Upper lobe of right lung (tissue), 1 donor: ENCODE results near the gene RPGRIP1L. TPM values are rescaled to one million over a fixed set of nuclear protein-coding genes. Genes with fewer than 3 reads are reported as not detected.

Source experiments
- ATAC-seq: fragments of 200-7000 bp; cut with Tn5 transposase; one replicate; pipeline ENCODE4 v1.9.1; 2020; ENCODE audit warnings: mild to moderate bottlenecking, moderate library complexity
- DNase-seq: peaks from one replicate; pipeline ENCODE4 v3.0.0-alpha.2; 2020
- H3K27ac ChIP-seq: fragments of 200-600 bp; one replicate; pipeline ENCODE4 v1.8.0; 2022
- H3K27me3 ChIP-seq: fragments of 200-600 bp; one replicate; pipeline ENCODE4 v1.8.0; 2022; ENCODE audit warnings: mild to moderate bottlenecking
- H3K36me3 ChIP-seq: fragments of 200-600 bp; one replicate; pipeline ENCODE4 v1.8.0; 2022
- H3K4me1 ChIP-seq: fragments of 200-600 bp; one replicate; pipeline ENCODE4 v1.8.0; 2022
- H3K4me3 ChIP-seq: fragments of 200-600 bp; one replicate; pipeline ENCODE4 v1.8.0; 2022; ENCODE audit warnings: mild to moderate bottlenecking
- H3K9me3 ChIP-seq: fragments of 200-600 bp; one replicate; pipeline ENCODE4 v1.8.0; 2022
- intact Hi-C: fragments of 100-400 bp; cut with DNase I; formaldehyde crosslinking; loops from one replicate; pipeline ENCODE4 v1.11.0; 2022
- total RNA-seq: library from RNA; stranded (reverse); fragmentation: NEBNext Ultra II Directional; extraction: Animal tissue kit (Norgen Biotek cat#: 25700); gene quantifications from one replicate; pipeline ENCODE4 v1.2.1, GENCODE V29; 2021
- TF ChIP-seq, protein P1 (sequence below): fragments of 200-600 bp; IDR thresholded peaks from one replicate; pipeline ENCODE4 v1.8.0; 2022; ENCODE audit warnings: antibody characterized with exemption
- donor health status: DM: no; HTN: yes; CAD: no; lungs with severe emphysema.

RPGRIP1L gene
- total RNA-seq, 1 donor from 2014 or later: 3.5 TPM

DNA sequence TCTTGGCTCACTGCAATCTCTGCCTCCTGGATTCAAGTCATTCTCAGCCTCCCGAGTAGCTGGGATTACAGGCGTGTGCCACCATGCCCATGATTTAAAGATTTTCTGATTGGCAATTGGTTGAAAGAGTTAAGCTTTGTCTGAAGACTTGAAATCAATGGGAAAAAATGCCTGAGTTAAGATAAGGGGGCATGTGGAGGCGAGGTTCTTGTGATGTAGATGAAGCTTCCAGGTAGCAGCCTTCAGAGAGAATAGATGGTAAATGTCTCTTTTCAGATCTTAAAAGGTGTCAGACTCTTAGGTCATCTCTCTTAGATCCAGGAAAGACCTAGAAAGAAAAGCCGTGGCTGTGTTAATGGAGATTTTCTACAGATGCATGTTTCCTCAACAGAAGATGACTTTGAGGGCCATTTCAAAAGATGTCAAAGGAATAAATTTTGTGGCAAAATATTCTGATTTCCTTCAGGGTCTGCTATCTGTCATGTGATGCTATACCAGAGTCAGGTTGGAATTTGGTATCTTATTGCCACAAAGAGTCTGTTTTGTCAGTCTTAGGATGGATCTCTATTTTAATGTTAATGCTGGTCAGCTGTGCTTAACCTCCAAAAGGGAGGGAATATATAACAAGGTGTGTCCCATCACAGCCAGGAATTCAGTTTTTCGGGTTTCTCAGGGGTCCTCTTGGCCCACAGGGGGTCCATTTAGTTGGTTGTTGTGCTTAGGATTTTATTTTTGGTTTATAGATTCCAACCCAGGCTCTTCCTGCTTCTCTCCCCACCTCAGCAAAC is 142.4 kb downstream of the RPGRIP1L start:
- ATAC-seq: no peak
- Histone ChIP-seq H3K4me3 (no peak overlapping the region), H3K27me3 (no peaks in the 10 kb centered on the region), H3K9me3 (no peaks in the 10 kb centered on the region), H3K27ac (no peak overlapping the region), H3K4me1 (no peaks in the 10 kb centered on the region), H3K36me3 (no peaks in the 10 kb centered on the region)
- no peak for DNase-seq
- intact Hi-C loops: no loop called here
- TF ChIP-seq, protein P1, sequence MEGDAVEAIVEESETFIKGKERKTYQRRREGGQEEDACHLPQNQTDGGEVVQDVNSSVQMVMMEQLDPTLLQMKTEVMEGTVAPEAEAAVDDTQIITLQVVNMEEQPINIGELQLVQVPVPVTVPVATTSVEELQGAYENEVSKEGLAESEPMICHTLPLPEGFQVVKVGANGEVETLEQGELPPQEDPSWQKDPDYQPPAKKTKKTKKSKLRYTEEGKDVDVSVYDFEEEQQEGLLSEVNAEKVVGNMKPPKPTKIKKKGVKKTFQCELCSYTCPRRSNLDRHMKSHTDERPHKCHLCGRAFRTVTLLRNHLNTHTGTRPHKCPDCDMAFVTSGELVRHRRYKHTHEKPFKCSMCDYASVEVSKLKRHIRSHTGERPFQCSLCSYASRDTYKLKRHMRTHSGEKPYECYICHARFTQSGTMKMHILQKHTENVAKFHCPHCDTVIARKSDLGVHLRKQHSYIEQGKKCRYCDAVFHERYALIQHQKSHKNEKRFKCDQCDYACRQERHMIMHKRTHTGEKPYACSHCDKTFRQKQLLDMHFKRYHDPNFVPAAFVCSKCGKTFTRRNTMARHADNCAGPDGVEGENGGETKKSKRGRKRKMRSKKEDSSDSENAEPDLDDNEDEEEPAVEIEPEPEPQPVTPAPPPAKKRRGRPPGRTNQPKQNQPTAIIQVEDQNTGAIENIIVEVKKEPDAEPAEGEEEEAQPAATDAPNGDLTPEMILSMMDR: no peak

DNA sequence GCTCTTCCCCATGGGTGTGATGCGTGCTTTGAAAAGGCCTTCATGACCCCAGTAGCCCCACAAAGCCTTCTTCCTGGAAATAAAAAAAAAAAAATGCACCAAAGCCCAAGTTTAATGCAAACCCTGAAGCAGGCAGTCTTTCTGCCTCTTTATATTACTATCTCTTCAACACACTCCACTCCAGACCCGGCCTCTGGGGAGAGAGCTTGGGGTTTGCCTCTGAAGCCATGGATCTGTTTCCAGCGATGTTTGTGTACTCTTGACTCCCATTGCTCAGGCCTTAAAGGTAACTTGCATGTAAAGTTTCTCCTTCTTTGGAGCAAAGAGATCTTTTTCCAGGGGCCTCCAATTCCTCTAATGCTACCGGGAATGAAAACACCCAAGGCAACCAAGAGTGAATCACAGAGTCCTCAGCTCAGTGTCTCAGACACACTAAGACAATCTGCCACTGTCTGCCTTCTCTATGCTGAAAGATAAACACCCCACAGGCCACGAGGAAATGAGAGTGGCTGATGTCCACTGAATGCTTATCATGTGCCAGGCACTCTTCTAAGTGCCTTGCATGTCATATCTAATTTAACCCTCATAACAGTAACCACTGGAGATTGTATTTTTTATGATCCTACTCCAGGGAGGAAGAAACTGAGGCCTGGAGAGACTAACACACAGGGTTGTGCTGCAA is 144.2 kb downstream of the RPGRIP1L start:
- intact Hi-C loops: no loop called here
- no peak for DNase-seq
- TF ChIP-seq, protein P1: no peak

DNA sequence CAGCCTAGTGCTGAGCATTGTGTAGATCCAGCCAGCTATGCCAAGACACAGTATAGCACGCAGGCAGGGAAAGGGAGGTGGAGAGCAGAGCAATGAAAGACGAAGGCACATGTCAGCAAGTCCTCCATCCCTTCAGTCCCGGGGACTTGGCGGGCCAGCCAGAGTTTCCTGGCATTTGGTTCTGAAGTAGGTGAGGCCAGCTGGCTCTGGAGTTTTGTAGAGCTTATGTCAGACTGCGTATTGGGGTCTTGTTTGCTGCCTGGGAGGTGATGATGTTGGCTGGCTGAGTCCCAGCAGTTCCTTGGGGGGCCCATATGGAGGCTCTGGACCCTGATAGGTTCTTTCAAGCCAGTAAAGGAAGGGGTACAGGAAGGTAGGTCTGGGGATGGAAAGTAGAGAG is 144.9 kb downstream of the RPGRIP1L start:
- intact Hi-C loops: no loop called here
- H3K36me3 ChIP-seq: no peaks in the 10 kb centered on the region
- H3K4me1 ChIP-seq: no peaks in the 10 kb centered on the region
- H3K27me3 ChIP-seq: no peaks in the 10 kb centered on the region
- DNase-seq (no peak), ATAC-seq (no peak)
- H3K27ac ChIP-seq: no peak overlapping the region
- no peaks in the 10 kb centered on the region for H3K9me3 ChIP-seq
- TF ChIP-seq, protein P1: no peak
- no peak overlapping the region for H3K4me3 ChIP-seq

More for the DNA sequence above, 144.2 kb downstream of the RPGRIP1L start:
- Histone ChIP-seq H3K36me3 (no peaks in the 10 kb centered on the region), H3K27me3 (no peaks in the 10 kb centered on the region), H3K27ac (no peak overlapping the region), H3K4me3 (no peak overlapping the region), H3K9me3 (no peaks in the 10 kb centered on the region), H3K4me1 (no peaks in the 10 kb centered on the region)
- no peak for ATAC-seq

DNA sequence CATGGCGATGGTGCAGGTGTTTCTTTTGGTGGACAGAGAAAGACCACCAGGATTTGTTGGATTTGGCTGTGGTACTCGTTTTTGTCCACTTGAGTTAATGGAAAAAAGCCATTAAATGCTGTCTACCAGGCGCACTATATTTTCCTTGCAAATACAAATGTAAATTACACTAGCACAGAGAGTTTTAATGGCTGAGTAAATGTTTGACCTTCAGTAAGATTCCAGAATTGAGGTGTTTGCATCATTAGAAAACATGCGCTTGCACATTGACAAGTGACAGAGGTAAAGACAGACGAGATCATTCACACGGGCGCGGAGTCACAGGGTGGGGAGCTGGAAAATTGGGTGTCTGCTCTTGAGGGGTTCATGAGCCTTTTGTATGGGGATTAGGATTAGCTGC is 147.1 kb downstream of the RPGRIP1L start:
- Histone ChIP-seq H3K36me3 (no peaks in the 10 kb centered on the region), H3K27ac (no peak overlapping the region), H3K27me3 (no peaks in the 10 kb centered on the region), H3K4me1 (no peaks in the 10 kb centered on the region), H3K9me3 (no peaks in the 10 kb centered on the region), H3K4me3 (no peak overlapping the region)
- no peak for DNase-seq
- no peak for ATAC-seq
- intact Hi-C loops: no loop called here
- TF ChIP-seq, protein P1: no peak

DNA sequence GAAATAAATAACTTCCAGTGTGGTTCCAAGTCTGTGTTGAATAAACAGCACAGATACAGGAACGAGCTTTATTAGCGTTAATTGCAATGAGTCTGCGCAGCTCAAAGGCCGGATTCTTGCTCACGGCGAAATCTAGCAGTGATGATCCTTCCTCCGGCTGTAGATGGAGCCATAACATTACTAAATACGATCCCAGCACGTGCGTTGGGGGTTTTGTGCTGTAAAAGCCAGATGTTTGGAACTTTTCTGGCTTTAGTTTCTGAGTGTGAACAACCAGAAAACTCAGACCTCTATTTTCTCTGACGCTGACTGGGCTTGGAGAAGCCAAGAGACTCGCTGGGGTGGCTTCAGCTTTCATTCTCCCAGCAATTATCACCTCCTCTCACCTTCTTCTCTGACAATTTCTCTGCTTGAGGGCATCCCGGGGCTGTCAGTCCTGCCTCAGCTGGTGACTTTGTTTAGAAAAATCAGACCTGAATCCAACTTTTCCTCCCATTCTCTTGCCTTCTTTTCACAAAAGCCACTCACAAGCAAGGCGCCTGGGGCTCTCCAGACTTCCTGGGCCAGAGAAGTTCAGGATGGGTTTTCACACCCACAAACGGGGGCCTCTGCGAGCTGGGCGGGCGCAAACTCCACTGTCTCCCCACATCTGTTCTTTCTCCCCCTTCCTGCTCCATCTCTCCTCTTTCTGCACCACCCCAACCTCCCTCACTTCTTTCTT is 153.5 kb downstream of the RPGRIP1L start:
- Histone ChIP-seq H3K4me3 (no peak overlapping the region), H3K4me1 (no peaks in the 10 kb centered on the region), H3K36me3 (no peaks in the 10 kb centered on the region), H3K27me3 (no peaks in the 10 kb centered on the region), H3K9me3 (no peaks in the 10 kb centered on the region), H3K27ac (no peak overlapping the region)
- TF ChIP-seq, protein P1: peak; percentile 65
- no peak for DNase-seq
- ATAC-seq: peak; percentile 91
- intact Hi-C loops: no loop called here

Other genes with a start within 250 kb of the RPGRIP1L start
- 40.7 TPM for gene AKTIP, start 200.7 kb downstream of the RPGRIP1L start, total RNA-seq
- gene FTO, start 297 bp upstream of the RPGRIP1L start, total RNA-seq: 75.6 TPM